Fibroblast of villous mesenchyme (primary cell): Measurements from ENCODE around the gene ABCC4. TPM values are rescaled to one million over a fixed set of nuclear protein-coding genes. Genes with fewer than 3 reads are reported as not detected.

Source experiments
- DNase-seq: peaks from one replicate; pipeline ENCODE4 v3.0.0-alpha.2; 2010; ENCODE audit warnings: low read depth
- H3K4me3 ChIP-seq: 2 replicates; pipeline ENCODE4 v1.5.1; 2011; ENCODE audit warnings: low read depth, mild to moderate bottlenecking, low read length
- CTCF ChIP-seq: IDR thresholded peaks from 2 replicates; pipeline ENCODE4 v1.5.1; 2012; ENCODE audit warnings: low read depth, mild to moderate bottlenecking, low read length; ENCODE audit not compliant: insufficient read depth
- total RNA-seq: library from RNA; depleted of rRNA; stranded (reverse); fragments of >200 nt; gene quantifications from 2 replicates; pipeline ENCODE4 v1.2.3, GENCODE V29; 2012

ABCC4 gene
- total RNA-seq, 1 donor, result 56.6 TPM

- H3K4me3 ChIP-seq, result no peak overlapping the region
- no peak for TF ChIP-seq CTCF
- DNase-seq, result no peak
These were observed 75.2 kb downstream of the ABCC4 start for GRCh38 chr13:95226050-95226449.

GRCh38 chr13:95224064-95224463 is 77.2 kb downstream of the ABCC4 start:
- TF ChIP-seq CTCF, result no peak
- no peak for DNase-seq

GRCh38 chr13:95222733-95223018 is 78.6 kb downstream of the ABCC4 start:
- TF ChIP-seq CTCF, result peak; percentile 16
- no peak for DNase-seq
- no peak overlapping the region for H3K4me3 ChIP-seq

More at GRCh38 chr13:95224064-95224463, 77.2 kb downstream of the ABCC4 start:
- H3K4me3 ChIP-seq, result no peak overlapping the region

DNA sequence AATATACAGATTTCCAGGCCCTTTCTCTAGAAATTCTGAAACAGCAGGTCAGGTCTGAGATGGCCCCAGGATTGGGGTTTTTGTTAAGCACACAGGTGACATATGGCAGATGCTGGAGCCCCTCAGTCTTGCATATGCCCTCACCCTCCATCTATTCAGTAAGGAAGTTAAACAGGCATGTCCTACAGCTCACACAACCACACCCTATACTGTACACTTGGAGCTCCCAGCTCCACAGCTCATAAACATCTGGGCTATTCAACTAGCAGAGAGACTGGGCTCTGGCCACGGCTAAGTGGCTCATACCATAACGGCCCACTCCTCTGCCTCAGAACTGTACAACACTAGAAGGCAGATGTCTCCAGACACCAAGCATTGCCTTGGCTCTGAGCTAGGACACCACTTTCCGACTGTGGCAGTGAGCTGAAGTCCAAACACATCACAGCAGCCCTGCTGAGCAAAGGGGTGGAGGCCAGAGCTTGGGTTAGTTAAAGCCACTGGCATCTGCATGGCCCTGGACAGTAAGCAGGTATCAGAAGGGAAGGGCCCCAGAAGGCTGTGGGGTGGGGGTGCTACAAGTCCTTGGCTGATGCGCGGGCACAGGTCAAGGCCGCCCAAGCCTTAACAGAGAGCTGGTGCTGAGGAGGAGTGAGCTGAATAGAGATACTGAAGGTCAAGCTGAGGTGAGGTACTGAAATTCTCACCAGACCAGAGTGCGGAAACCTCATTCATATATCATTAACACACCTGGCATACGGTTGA is 79.1 kb downstream of the ABCC4 start:
- H3K4me3 ChIP-seq, result no peak overlapping the region
- peak; percentile 34 for DNase-seq
- TF ChIP-seq CTCF, result no peak

GRCh38 chr13:95220611-95221010 is 80.6 kb downstream of the ABCC4 start:
- no peak for DNase-seq
- TF ChIP-seq CTCF, result no peak
- H3K4me3 ChIP-seq, result no peak overlapping the region

DNA sequence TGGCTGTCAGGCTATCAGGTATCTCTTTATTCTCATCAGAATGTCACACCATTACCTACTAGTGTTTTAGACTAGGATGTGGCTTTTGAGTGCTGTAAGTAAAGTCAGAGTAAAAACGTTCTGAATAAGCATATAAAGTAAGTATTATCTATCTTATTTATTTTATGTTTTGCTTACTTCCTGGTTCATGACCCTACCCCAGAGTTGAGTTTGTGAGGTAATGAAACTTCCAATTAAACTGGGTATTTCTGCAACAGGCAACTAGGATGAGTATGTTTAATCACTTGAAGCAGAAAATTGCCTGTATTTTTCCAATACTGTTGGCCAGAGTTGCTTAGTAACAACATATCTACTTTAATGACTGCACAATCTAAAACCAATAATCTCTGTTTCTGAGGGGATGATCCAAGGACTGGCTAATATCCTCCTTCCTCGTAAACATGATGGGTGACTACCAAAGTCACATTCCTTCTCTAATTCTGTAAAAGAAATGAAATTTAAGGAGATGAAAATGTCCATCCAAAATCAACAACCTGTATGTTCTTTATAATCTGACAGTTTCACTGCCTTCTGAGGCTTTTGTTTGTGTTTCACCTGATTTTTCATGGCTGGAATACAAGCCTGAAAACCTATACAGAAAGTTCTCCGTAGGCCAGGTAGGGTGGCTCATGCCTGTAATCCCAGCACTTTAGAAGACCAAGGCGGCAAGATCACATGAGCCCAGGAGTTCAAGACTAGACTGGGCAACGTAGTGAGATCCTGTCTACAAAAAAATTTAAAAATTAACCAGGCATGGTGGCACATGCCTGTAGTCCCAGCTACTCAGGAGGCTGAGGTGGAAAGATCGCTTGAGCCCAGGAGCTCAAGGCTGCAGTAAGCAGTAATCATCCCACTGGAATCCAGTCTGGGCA is 83.1 kb downstream of the ABCC4 start:
- DNase-seq, result peak; percentile 78
- TF ChIP-seq CTCF, result no peak
- H3K4me3 ChIP-seq, result no peak overlapping the region
